SKM-1 treated with dmso at 0.1 percent for 144 hours (cell line): Measurements from ENCODE around the gene VWF.

Experiments used
- DNase-seq: peaks from one replicate; lab custom pipeline; 2025; ENCODE audit not compliant: unreplicated experiment; lab: John Stamatoyannopoulos, UW

Gene VWF

DNA sequence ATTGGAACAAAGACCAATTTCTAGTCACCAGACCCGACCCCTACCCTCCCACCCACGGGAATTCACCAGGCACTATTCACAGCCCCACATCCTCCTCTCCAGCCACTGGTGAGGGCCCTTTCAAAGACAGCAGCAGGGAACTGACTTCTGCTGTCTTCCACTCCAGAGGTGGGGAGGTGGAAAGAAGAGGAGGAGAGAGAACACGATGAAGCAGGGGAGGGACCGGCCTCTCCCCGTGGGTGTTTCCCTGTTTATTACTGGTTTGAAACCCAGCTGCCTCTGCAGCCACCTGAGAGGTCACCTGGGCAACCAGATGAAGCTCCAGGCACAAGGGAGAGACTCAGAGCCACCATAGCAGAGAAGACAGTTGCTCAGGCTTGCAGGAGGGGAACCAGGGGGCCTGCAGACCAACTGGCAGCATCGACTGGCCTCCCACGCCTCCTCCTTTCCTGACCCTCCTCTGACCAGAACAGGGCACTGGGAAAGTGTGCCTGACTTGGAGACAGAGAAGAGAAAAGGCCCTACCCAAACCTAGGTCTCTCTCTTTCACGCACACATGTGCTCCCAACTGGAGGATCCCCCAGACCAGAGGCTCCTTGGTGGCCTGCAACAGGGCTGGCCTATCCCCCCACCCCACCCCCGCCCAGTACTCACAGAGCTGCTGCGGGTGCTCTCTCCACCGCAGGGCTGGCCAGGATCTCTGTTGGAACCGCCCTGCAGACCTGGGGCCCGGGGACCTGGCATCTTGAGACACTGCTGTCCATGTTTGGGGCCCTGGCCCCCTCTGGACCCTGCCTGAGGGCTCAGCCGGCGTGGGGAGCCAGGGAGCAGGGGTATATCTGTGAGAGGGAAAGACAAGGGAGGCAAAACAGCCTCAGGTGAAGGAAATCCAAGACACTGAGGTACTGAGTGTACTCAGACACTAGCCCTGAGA, 202.2 kb downstream of the VWF start:
- no peak for DNase-seq

GRCh38 chr12:5921027-5921909, 203.2 kb downstream of the VWF start:
- DNase-seq: no peak

DNA sequence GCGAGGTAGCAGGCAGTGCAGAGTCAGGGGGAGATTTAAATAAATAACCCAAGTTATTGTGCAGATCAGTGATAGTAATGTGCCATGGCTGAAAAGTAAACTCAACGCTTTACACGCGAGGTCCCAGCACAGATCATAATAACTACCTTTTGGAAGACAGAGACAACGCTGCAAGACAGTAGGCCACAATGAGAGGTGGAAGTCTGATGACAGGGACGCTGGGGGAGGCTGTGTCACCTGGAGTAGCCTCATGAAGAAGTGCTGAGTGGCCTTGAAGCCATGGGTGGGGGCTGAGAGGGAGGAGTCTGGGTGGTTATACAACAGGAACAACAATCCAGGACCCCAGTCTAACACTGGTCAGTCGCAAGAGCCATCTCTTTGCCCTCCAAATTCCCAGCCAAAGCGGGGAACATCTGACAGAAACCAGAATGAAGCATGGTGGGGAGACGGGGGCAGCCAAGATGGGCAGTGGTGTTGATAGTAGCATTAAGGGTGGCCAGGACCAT, 207.6 kb downstream of the VWF start:
- no peak for DNase-seq

GRCh38 chr12:5915511-5915910, 209.0 kb downstream of the VWF start:
- no peak for DNase-seq

DNA sequence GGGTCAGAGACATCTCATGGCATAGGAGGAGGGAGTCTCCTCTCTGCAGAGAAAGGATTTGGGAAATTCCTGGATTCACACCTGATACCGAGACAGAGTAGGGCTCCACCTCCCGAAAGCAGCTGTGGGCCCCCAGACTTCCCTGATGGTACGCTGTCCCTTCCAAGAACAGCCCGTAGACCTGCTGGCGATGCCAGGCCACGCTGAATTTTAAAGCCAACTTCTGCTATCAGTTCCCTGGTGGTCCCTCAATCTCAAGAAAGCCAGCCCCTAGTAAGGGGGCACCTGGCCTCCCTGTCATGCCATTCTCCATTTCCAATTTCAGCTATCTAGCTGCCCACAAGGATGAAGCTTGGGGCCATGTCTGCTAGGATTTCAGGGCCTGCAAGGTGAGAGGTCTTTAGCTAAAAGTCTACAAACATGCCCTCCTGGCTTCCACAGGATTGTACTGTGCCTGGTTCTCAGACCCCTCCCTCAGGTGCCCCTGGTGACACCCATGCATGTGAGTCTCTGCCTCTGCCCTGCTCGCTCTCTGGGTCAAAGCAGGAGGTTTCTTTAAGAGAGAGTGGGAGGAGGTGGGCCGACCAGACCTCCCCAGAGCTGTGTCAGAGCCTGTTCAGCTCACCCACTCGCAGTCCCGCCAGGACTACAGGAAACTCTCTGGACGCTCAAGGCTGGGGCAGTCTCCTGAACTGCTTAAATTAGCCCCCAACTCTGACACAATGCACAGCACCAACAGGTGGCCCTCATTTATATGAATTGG, 209.9 kb downstream of the VWF start:
- no peak for DNase-seq

DNA sequence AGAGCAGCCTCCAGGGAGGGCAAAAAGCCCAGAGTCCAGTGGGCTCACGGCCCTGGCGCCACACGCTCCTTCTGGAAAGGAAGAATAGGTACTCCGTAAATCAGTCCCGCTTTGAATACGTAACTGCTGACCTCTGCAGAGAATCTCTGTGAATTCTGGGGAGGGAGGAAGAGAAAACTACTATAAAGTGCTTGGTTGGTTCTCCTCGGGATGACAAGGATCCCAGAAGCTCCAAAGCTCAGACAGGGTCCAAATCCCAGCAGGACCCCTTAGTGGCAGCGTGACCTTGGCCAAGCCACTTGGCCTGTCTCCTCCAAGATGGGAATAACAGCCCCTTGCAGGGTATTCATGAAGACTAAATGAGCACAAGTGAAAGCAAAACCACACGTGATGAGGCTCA, 211.1 kb downstream of the VWF start:
- no peak for DNase-seq

DNA sequence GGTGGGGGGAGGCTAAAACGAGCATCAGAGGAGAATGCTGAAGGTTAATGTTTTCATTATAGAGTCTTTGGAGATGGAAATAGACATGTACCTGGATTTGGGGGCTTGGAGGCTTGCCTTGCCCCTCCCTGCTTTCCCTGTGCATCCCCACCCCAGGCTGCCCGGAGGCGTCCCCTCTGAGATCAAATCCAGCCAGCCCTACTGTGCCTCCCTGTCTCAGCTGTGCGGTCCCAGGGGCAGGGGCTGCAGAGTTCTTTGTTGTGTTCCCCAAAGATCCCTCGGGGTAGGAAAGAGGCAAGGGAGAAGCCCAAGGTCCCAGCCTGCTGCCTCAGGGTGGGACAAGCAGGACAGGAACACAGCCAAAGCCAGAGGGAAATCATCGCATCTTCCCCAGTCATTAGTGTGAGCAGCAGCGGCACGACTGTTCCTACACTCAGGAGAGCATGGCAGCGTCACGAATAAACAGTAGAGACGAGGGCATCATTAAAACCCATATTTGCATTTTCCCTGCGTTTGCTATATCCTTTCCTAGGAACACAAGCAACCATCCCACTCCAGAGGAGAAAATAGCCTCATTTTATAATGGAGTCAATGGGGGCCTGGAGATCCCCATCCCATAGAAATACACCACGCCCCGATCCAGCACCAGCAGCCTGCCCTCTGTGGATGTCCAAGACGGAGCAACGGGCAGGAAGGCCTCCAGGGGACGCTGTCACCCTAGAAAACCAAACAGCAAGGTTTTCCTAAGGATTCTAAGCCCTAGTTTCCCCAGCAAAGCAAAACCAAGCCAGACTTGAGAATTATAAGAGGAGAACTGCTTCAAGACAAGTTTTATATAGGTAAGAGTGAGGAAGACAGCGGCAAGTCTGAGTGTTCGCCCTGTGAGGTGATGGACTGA, 211.8 kb downstream of the VWF start:
- no peak for DNase-seq

DNA sequence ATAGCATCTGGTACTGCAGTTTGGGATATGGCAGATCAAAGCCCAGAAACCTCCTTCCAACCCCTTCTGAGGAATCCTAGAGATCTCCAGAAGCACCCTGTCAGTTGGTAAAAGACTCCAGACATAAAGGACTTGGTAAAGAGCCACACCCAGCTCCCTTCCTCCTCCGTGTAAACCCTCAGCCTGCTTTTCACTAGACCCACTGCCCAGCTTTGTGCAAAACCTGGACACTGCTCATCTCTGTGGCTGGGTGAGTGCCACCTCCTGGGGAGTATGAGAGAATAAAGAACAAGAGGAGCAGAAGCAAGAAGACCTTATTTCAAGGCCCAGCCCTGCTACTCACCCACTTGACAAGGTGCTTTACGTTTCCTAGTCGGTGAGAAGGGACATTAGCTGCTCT, 212.5 kb downstream of the VWF start:
- DNase-seq: no peak

DNA sequence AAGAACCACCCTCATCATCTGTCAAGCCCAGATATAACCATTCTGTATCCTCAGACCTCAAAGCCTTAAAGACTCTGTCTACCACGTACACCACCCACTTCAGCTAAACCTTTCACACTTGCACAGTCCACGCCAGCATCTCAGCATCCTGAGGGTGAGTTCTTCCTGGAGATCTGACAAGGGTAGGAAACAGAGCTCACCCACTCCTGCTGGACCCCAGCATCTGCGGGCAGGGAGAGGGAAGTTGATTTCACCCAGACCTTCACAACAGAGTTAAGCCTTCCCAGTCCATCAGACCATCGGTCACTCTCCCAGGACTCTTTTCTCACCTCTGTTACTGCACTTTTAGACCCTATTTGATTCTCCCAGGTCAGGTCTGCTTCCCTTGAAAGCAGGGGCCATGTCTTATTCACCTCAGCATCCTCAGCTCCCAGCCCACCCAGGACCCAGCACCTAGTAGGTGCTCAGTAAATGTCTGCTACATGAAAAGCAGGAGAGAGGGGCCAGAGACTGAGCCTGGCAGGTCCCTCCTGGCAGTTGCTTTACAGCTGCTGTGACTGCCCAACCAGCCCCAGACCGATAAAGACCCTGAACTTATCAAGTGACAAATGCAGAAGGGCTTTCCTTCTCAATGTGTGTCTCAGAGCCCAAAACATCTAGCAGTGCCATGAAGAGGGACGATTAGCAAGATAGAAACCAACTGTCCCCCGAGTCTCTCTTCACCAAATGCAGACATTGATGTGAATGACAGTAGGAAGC, 213.5 kb downstream of the VWF start:
- no peak for DNase-seq

DNA sequence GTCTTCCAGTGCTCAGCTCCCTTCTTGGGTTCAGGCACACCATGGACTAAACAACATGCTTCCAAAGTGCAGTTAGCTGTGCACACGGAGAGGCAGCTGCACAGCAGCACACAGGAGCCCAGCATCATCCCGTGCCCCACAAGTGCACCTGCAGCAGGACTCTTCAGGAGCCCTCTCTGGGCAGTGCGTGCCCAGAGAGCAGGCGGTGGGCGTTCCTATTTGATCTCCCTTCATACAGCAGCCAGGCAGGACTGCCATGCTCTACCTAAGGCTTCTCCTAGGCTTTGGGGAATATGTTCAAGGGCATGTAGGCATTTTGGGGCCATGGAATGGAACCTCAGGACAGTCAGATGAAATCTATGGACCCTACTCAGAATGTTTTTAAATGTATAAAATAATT, 214.9 kb downstream of the VWF start:
- DNase-seq: no peak

GRCh38 chr12:5908251-5908650, 216.2 kb downstream of the VWF start:
- no peak for DNase-seq

DNA sequence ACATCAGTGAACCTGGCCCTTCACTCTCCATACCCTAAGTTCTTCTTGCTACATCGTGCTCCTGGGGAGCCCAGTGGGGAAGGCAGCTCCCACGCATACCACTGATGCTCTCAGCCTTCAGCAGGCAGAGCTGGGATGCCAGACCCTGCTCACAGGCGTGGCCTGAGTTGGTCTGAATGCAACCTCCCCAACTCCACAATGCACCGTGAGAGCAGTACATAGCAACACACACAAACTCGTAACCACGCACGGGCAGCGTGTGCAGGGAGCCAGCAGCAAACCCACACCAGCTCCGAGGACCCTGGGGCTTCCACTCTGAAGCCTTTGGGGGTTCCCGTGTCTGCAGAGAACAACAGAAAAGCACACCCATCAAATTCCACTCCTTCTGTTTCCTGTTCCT, 216.7 kb downstream of the VWF start:
- DNase-seq: no peak

DNA sequence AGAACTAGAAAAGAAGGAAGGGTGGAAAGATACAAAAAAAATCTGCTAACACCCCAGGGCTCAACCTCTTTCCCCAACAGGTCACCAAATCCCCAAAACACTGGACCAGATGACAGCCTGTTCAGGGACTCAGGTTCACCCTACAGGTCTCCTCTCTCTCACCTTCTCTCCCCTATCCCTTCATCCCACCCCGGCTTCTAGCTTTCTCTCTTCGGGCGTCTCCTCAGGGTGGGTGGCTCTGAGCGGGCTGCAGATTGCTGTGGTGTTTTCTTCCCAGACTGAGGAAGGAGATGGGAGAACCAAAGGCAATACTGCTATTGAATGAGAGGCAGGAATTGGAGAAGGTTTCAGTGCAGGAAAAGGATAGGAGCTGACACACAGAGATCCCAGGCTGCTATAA, 218.7 kb downstream of the VWF start:
- DNase-seq: no peak

DNA sequence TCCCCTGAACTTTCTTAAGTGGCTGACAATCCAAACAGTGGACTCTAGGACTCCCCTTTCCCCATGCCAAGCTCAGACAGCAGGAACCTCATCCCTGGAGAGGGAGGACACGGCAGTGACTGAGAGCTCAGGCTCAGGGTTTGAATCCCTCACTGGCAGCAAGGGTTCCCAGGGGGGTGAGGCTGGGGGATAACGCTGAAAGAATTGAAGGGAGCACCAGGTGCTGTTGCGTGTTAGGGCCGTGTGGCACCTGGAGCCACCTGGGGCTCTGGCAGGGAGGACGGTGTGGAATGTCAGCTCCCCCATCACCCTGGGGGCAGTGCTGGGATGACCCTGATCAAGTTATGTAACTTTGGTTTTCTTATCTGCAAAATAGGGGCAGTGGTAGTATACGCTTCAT, 219.5 kb downstream of the VWF start:
- DNase-seq: no peak

DNA sequence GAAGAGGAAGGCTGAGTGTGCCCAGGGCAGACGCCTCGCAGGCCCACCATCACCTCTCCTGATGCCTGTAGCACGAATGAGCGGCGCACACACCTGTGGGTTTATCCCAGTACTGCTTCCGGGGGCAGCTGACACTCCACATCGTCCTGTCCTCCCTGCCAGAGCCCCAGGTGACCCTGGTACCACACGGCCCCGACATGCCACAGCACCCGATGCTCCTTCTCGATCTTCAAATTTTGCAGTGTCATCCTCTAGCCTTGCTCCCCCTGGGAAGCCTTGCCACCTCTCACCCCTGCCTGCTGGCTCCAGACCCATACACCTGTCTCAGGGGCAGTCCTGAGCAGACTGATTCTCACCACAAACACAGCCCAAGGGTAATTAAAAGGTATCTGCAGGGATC, 220.0 kb downstream of the VWF start:
- DNase-seq: no peak

- no peak for DNase-seq
These were observed 221.7 kb downstream of the VWF start for GRCh38 chr12:5902736-5903135.

DNA sequence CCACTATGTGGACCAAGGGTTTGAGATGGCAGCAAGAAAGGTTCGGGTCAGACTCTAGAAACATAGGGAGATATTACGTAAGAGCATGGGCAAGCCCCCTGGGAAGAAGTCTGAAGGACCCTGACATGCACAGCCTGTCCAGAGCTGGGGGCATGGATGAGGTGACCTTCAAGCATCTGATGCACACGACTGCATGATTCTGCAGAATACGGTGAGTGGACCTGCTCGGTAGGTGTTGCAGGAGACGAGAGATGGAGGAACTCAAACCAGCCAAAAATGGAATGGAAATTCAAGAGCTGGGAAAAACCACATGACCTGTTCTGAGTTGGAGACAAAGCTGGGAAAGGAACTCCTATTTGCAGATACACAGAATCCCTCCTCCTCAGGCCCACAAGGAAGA, 223.1 kb downstream of the VWF start:
- no peak for DNase-seq

- no peak for DNase-seq
These were observed 223.8 kb downstream of the VWF start for GRCh38 chr12:5900533-5901205.

DNA sequence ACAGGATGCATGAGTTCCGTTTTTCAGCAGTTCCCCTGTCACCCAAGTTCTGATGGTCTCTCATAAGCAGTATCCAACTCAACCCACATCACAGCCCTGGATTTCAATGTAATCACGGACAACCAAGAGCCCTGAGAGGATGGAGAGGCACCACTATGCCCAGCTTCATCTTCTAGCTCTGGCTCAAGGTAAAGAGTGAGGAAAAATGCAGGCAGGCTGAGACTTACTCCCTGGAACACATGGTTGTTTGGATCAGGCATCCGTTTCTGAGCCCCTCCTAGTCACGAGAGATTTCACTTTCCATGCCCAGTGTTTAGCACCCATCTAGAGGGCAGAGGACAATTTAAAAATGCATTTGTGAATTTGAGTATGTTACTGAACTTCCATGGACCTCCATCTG, 224.4 kb downstream of the VWF start:
- no peak for DNase-seq
